Transverse colon (tissue), 4 donors: ENCODE results near the gene VWA8.

ENCODE experiments used
- POLR2AphosphoS5 ChIP-seq, 3 donors: sonication (generic); formaldehyde crosslinking; IDR thresholded peaks; one replicate each; pipeline ENCODE4 v1.6.1; 2016; ENCODE audit warnings: antibody characterized with exemption in 3 of 3
- TF ChIP-seq, protein P1 (sequence below), 5 experiments: fragments of 200-600 bp in 3 of 5; fragments of 450-650 bp in 2 of 5; sonication (generic) in 3 of 5; IDR thresholded peaks; 1 replicate in 2 of 5; 2 replicates in 3 of 5; pipeline ENCODE4 v1.5.1; 2016 to 2017; ENCODE audit warnings: antibody characterized with exemption in 5 of 5, inconsistent platforms in 3 of 5, mild to moderate bottlenecking in 2 of 5, moderate library complexity in 1 of 5

DNA sequence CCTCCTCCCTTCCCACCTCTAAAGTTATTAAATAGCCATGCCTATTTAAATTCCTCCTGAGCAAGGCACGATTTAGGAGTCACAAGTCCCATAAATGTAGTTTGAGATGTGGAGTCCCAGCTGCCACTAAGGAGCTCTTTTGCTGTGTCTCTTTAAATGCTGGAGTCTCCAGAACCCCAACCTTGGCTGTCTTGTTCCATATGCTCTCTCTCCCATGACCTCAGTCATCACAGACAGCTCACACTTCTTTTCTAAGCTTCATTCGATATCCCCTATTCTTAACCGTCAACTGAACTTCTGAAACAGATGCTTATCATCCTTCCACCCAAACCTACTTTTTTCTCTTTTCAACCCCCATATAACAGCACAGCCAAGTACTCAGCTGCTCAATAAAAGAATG is 197.1 kb downstream of the VWA8 start:
- TF ChIP-seq, protein P1, sequence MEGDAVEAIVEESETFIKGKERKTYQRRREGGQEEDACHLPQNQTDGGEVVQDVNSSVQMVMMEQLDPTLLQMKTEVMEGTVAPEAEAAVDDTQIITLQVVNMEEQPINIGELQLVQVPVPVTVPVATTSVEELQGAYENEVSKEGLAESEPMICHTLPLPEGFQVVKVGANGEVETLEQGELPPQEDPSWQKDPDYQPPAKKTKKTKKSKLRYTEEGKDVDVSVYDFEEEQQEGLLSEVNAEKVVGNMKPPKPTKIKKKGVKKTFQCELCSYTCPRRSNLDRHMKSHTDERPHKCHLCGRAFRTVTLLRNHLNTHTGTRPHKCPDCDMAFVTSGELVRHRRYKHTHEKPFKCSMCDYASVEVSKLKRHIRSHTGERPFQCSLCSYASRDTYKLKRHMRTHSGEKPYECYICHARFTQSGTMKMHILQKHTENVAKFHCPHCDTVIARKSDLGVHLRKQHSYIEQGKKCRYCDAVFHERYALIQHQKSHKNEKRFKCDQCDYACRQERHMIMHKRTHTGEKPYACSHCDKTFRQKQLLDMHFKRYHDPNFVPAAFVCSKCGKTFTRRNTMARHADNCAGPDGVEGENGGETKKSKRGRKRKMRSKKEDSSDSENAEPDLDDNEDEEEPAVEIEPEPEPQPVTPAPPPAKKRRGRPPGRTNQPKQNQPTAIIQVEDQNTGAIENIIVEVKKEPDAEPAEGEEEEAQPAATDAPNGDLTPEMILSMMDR (IDR thresholded peaks at IDR 0.05): no peak
- no peak for TF ChIP-seq POLR2AphosphoS5 (IDR thresholded peaks at IDR 0.05)
